Naive thymus-derived CD8-positive, alpha-beta T cell (primary cell): ENCODE results near the gene S100A1. TPM values are rescaled to one million over a fixed set of nuclear protein-coding genes. Genes with fewer than 3 reads are reported as not detected.
A peak's percentile ranks its signal among the peaks of the same experiment; 100 is the strongest.
"Not testable (repeated sequence)": the region's sequence is repeated elsewhere in the genome, so short reads cannot be mapped to it uniquely, and the experiment has no call there.

Experiments used
- ATAC-seq, 2 donors: fragments of 150-1000 bp; cut with Tn5 transposase in 1 of 2; sonication (Bioruptor Pico), chemical (Tn5 transposase) in 1 of 2; 1 replicate in 1 of 2; 2 replicates in 1 of 2; pipeline ENCODE4 v1.10.0; 2021; ENCODE audit warnings: mild to moderate bottlenecking in 2 of 2, moderate library complexity in 2 of 2
- POLR2A ChIA-PET: fragments of 350-600 bp; sonication (Branson Sonifier 250); formaldehyde crosslinking; loops from one replicate; lab custom pipeline; 2021; ENCODE audit warnings: antibody characterized with exemption; lab: Charles Lee
- DNase-seq, 10 donors: peaks; one replicate each; pipeline versions ENCODE4 v3.0.0 to v3.0.0-alpha.2; 2020 to 2022
- H3K27ac Mint-ChIP-seq, 10 donors: one replicate each; pipeline ENCODE4 v1.8.0; 2020 to 2022; ENCODE audit warnings: mild to moderate bottlenecking in 10 of 10, mixed read lengths in 10 of 10, moderate library complexity in 4 of 10, inconsistent platforms in 1 of 10
- H3K27me3 Mint-ChIP-seq, 5 donors: one replicate each; pipeline ENCODE4 v1.8.0; 2021 to 2022; ENCODE audit warnings: mixed read lengths in 5 of 5
- H3K36me3 Mint-ChIP-seq, 3 donors: one replicate each; pipeline ENCODE4 v1.8.0; 2020 to 2022; ENCODE audit warnings: mixed read lengths in 3 of 3, mild to moderate bottlenecking in 2 of 3, inconsistent platforms in 1 of 3
- H3K4me1 Mint-ChIP-seq, 4 donors: one replicate each; pipeline ENCODE4 v1.8.0; 2021 to 2022; ENCODE audit warnings: mixed read lengths in 4 of 4
- H3K4me3 Mint-ChIP-seq, 10 donors: one replicate each; pipeline ENCODE4 v1.8.0; 2020 to 2022; ENCODE audit warnings: mild to moderate bottlenecking in 10 of 10, mixed read lengths in 10 of 10, moderate library complexity in 6 of 10, inconsistent platforms in 1 of 10
- H3K9me3 Mint-ChIP-seq, 9 donors: one replicate each; pipeline ENCODE4 v1.8.0; 2020 to 2022; ENCODE audit warnings: mixed read lengths in 9 of 9, mild to moderate bottlenecking in 3 of 9, inconsistent platforms in 1 of 9, moderate library complexity in 1 of 9
- polyA plus RNA-seq, 3 donors: library from polyadenylated mRNA; unstranded; fragments of 300-500 nt; fragmentation: Illumina TruSeq; gene quantifications; one replicate each; pipeline ENCODE4 v1.2.3, GENCODE V29; 2021
- total RNA-seq, 8 experiments: library from RNA in 2 of 8; stranded (reverse) in 2 of 8; gene quantifications; one replicate each; pipeline ENCODE4 v1.2.3 and lab custom pipeline; 2021 to 2026

The S100A1 gene
- total and polyA plus RNA-seq, 5 experiments from 2014 or later = not detected

- not testable (repeated sequence) for DNase-seq, H3K9me3 Mint-ChIP-seq, ATAC-seq, H3K27me3 Mint-ChIP-seq
- Mint-ChIP-seq H3K27ac (peak overlapping the region in 4 of 10 donors; percentile 22 to 71 (median 44)), H3K4me1 (peaks cover 6 to 32% (median 22%) of the 10 kb centered on the region in 4 donors), H3K36me3 (peaks cover 4 to 66% (median 25%) of the 10 kb centered on the region in 3 donors), H3K4me3 (peak overlapping the region in 5 of 10 donors; percentile 5 to 72 (median 48))
- POLR2A ChIA-PET = interaction anchor here (1.1 to 1.4 kb wide), 2 partner anchors 10 to 35 kb away, joined by 8 to 12 read pairs; partner anchors contain the start of genes CHTOP and SNAPIN
Measured at GRCh38 chr1:153668672-153669071, 40.4 kb downstream of the S100A1 start.

GRCh38 chr1:153669606-153670005, 41.4 kb downstream of the S100A1 start:
- ATAC-seq = no peak
- H3K27ac Mint-ChIP-seq = peak overlapping the region in 3 of 10 donors; percentile 22 to 74 (median 40)
- no peaks in the 10 kb centered on the region for H3K9me3 Mint-ChIP-seq
- no peaks in the 10 kb centered on the region for H3K27me3 Mint-ChIP-seq
- POLR2A ChIA-PET = interaction anchor here (0.6 to 1.4 kb wide), 2 partner anchors 17 to 36 kb away, joined by 3 to 12 read pairs; partner anchors contain the start of gene CHTOP
- peaks cover 4 to 56% (median 21%) of the 10 kb centered on the region in 3 donors for H3K36me3 Mint-ChIP-seq
- peaks cover 6 to 32% (median 22%) of the 10 kb centered on the region in 4 donors for H3K4me1 Mint-ChIP-seq
- H3K4me3 Mint-ChIP-seq = no peak overlapping the region
- DNase-seq = no peak

- Mint-ChIP-seq H3K27ac (no peak overlapping the region), H3K27me3 (no peaks in the 10 kb centered on the region), H3K9me3 (no peaks in the 10 kb centered on the region), H3K36me3 (peaks cover 4 to 49% (median 17%) of the 10 kb centered on the region in 3 donors), H3K4me1 (peaks cover 6 to 32% (median 22%) of the 10 kb centered on the region in 4 donors), H3K4me3 (no peak overlapping the region)
- peak in 1 of 10 donors; percentile 29 for DNase-seq
- no peak for ATAC-seq
- POLR2A ChIA-PET = interaction anchor here (0.5 to 2.8 kb wide), 14 partner anchors 8 to 320 kb away, joined by 3 to 18 read pairs (median 4); partner anchors contain the start of genes DENND4B, INTS3, RPS27 and S100A6
Measured at GRCh38 chr1:153670257-153670858, 42.1 kb downstream of the S100A1 start.

- peak within 1 kb of the TSS in 2 of 10 donors; percentile 78 to 81 for H3K27ac Mint-ChIP-seq
Measured at GRCh38 chr1:153670859-153671627, 42.8 kb downstream of the S100A1 start, which contains the start of gene ILF2. Gene ILF2, minus strand, starts transcription at chr1:153670993. Its CDS starts 71 bp downstream, at chr1:153670922.

GRCh38 chr1:153671628-153672353, 43.6 kb downstream of the S100A1 start:
- peak overlapping the region in 5 of 10 donors; percentile 22 to 84 (median 78) for H3K27ac Mint-ChIP-seq
- not testable (repeated sequence) for H3K27me3 Mint-ChIP-seq

More at GRCh38 chr1:153670859-153671627, 42.8 kb downstream of the S100A1 start, which contains the start of gene ILF2:
- Mint-ChIP-seq H3K4me3 (no peak within 1 kb of the TSS), H3K27me3 (peaks cover 0 to under 1% (median 0%) of the 10 kb centered on the region in 5 donors), H3K4me1 (peaks cover 6 to 32% (median 22%) of the 10 kb centered on the region in 4 donors), H3K9me3 (no peaks in the 10 kb centered on the region), H3K36me3 (peaks cover 4 to 42% (median 15%) of the 10 kb centered on the region in 3 donors)
- POLR2A ChIA-PET = interaction anchor here (0.5 to 2.8 kb wide), 18 partner anchors 9 to 319 kb away, joined by 3 to 18 read pairs (median 4); partner anchors contain the start of genes CHTOP, DENND4B, INTS3 and RPS27
- peak; percentile 88 to 100 (median 97) for DNase-seq
- peak; percentile 90 to 91 for ATAC-seq

GRCh38 chr1:153673511-153673910, 45.3 kb downstream of the S100A1 start:
- H3K4me3 Mint-ChIP-seq = peak overlapping the region in 8 of 10 donors; percentile 14 to 72 (median 60)
- no peak for DNase-seq
- POLR2A ChIA-PET = interaction anchor here (1.6 to 1.9 kb wide), 2 partner anchors 8 to 313 kb away, joined by 4 to 6 read pairs; partner anchors contain the start of gene RAB13
- peaks cover 15 to 26% (median 17%) of the 10 kb centered on the region in 5 donors for H3K27me3 Mint-ChIP-seq
- no peaks in the 10 kb centered on the region for H3K9me3 Mint-ChIP-seq
- H3K4me1 Mint-ChIP-seq = peaks cover 13 to 30% (median 23%) of the 10 kb centered on the region in 4 donors
- H3K27ac Mint-ChIP-seq = peak overlapping the region in 5 of 10 donors; percentile 1 to 52 (median 13)
- H3K36me3 Mint-ChIP-seq = peaks cover 3 to 17% (median 5%) of the 10 kb centered on the region in 3 donors
- no peak for ATAC-seq

More at GRCh38 chr1:153671628-153672353, 43.6 kb downstream of the S100A1 start:
- peaks cover 6 to 32% (median 22%) of the 10 kb centered on the region in 4 donors for H3K4me1 Mint-ChIP-seq
- H3K9me3 Mint-ChIP-seq, H3K4me3 Mint-ChIP-seq: not testable (repeated sequence)
- peak; percentile 38 to 42 for ATAC-seq
- H3K36me3 Mint-ChIP-seq = peaks cover 4 to 34% (median 13%) of the 10 kb centered on the region in 3 donors
- DNase-seq = peak in 5 of 10 donors; percentile 24 to 56 (median 36)
- POLR2A ChIA-PET = interaction anchor here (0.6 to 2.8 kb wide), 19 partner anchors 9 to 319 kb away, joined by 3 to 18 read pairs (median 4); partner anchors contain the start of genes CHTOP, DENND4B, INTS3 and RAB13

GRCh38 chr1:153677718-153678518, 49.7 kb downstream of the S100A1 start:
- peak; percentile 31 to 42 for ATAC-seq
- H3K36me3 Mint-ChIP-seq = peaks cover 0 to 5% (median 0%) of the 10 kb centered on the region in 3 donors
- H3K9me3 Mint-ChIP-seq = no peaks in the 10 kb centered on the region
- DNase-seq = peak in 8 of 10 donors; percentile 16 to 68 (median 44)
- H3K4me1 Mint-ChIP-seq = peaks cover 17 to 28% (median 21%) of the 10 kb centered on the region in 4 donors
- H3K27ac Mint-ChIP-seq = peak overlapping the region in 2 of 10 donors; percentile 20 to 54
- peak overlapping the region; percentile 75 to 92 (median 82) for H3K4me3 Mint-ChIP-seq
- peaks cover 31 to 52% (median 38%) of the 10 kb centered on the region in 5 donors for H3K27me3 Mint-ChIP-seq
- POLR2A ChIA-PET = interaction anchor here (0.6 to 1.3 kb wide), 2 partner anchors 28 to 309 kb away, joined by 3 to 4 read pairs; partner anchors contain the start of gene RAB13

GRCh38 chr1:153678519-153679336, 50.5 kb downstream of the S100A1 start, which contains the start of gene NPR1:
Gene NPR1, plus strand, starts transcription at chr1:153678688. Its CDS starts 421 bp downstream, at chr1:153679109.
- Mint-ChIP-seq H3K27ac (peak within 1 kb of the TSS in 3 of 10 donors; percentile 20 to 54 (median 45)), H3K27me3 (peaks cover 31 to 59% (median 40%) of the 10 kb centered on the region in 5 donors), H3K36me3 (peaks cover 0 to 5% (median 0%) of the 10 kb centered on the region in 3 donors), H3K4me3 (peak within 1 kb of the TSS; percentile 78 to 93 (median 86)), H3K9me3 (no peaks in the 10 kb centered on the region), H3K4me1 (peaks cover 17 to 28% (median 21%) of the 10 kb centered on the region in 4 donors)
- peak; percentile 46 to 52 for ATAC-seq
- peak in 4 of 10 donors; percentile 6 to 29 (median 18) for DNase-seq
- POLR2A ChIA-PET = interaction anchor here (1.3 kb wide), 1 partner anchor 29 kb away, joined by 4 read pairs; no protein-coding TSS in a partner anchor

GRCh38 chr1:153679337-153680119, 51.3 kb downstream of the S100A1 start:
- H3K27me3 Mint-ChIP-seq = peaks cover 33 to 63% (median 43%) of the 10 kb centered on the region in 5 donors
- POLR2A ChIA-PET = interaction anchor here (0.5 to 1.3 kb wide), 4 partner anchors 16 to 87 kb away, joined by 3 to 7 read pairs (median 4); no protein-coding TSS in a partner anchor
- H3K4me3 Mint-ChIP-seq = peak overlapping the region; percentile 66 to 87 (median 79)
- no peaks in the 10 kb centered on the region for H3K9me3 Mint-ChIP-seq
- peaks cover 17 to 28% (median 21%) of the 10 kb centered on the region in 4 donors for H3K4me1 Mint-ChIP-seq
- peaks cover 0 to 5% (median 0%) of the 10 kb centered on the region in 3 donors for H3K36me3 Mint-ChIP-seq
- DNase-seq = peak in 6 of 10 donors; percentile 13 to 38 (median 31)
- peak; percentile 75 to 80 for ATAC-seq
- H3K27ac Mint-ChIP-seq = no peak overlapping the region
